Smooth muscle cell (in vitro differentiated cells): Measurements from ENCODE around the gene SHC1. TPM values are rescaled to one million over a fixed set of nuclear protein-coding genes. Genes with fewer than 3 reads are reported as not detected.
A peak's percentile ranks its signal among the peaks of the same experiment; 100 is the strongest.

Source experiments
- DNase-seq: peaks from one replicate; lab custom pipeline; 2025; ENCODE audit not compliant: unreplicated experiment; lab: John Stamatoyannopoulos, UW
- H2AFZ ChIP-seq: fragments of 200-600 bp; sonication (generic); 2 replicates; pipeline ENCODE4 v1.6.0; 2016; ENCODE audit warnings: antibody characterized with exemption, low read depth, mild to moderate bottlenecking
- H3F3A ChIP-seq: fragments of 200-600 bp; sonication (generic); 2 replicates; pipeline ENCODE4 v1.6.0; 2017; ENCODE audit warnings: antibody characterized with exemption, low read depth
- H3K27ac ChIP-seq: fragments of 200-600 bp; sonication (generic); 2 replicates; pipeline ENCODE4 v1.5.1; 2016; ENCODE audit warnings: low read depth, mild to moderate bottlenecking
- H3K27me3 ChIP-seq: fragments of 200-600 bp; sonication (generic); 2 replicates; pipeline ENCODE4 v1.6.1; 2016; ENCODE audit warnings: low read depth, mild to moderate bottlenecking
- H3K36me3 ChIP-seq: fragments of 200-600 bp; sonication (generic); 2 replicates; pipeline ENCODE4 v1.5.1; 2016; ENCODE audit warnings: low read depth
- H3K4me1 ChIP-seq: fragments of 200-600 bp; sonication (generic); 2 replicates; pipeline ENCODE4 v1.5.1; 2016; ENCODE audit warnings: low read depth
- H3K4me2 ChIP-seq: fragments of 200-600 bp; sonication (generic); 2 replicates; pipeline ENCODE4 v1.6.0; 2016; ENCODE audit warnings: mild to moderate bottlenecking
- H3K4me3 ChIP-seq: fragments of 200-600 bp; sonication (generic); 2 replicates; pipeline ENCODE4 v1.5.1; 2016; ENCODE audit warnings: mild to moderate bottlenecking
- H3K79me2 ChIP-seq: fragments of 200-600 bp; sonication (generic); 2 replicates; pipeline ENCODE4 v1.6.0; 2016; ENCODE audit warnings: low read depth, mild to moderate bottlenecking
- H3K9ac ChIP-seq: fragments of 200-600 bp; sonication (generic); 2 replicates; pipeline ENCODE4 v1.6.0; 2016; ENCODE audit warnings: low read depth
- H3K9me3 ChIP-seq: fragments of 200-600 bp; sonication (generic); replicated peaks from 2 replicates; pipeline ENCODE4 v1.5.1; 2016; ENCODE audit warnings: low read depth
- H4K20me1 ChIP-seq: fragments of 200-600 bp; sonication (generic); 2 replicates; pipeline ENCODE4 v1.6.0; 2016; ENCODE audit warnings: low read depth
- CTCF ChIP-seq: fragments of 200-600 bp; sonication (generic); IDR thresholded peaks from 2 replicates; pipeline ENCODE4 v1.5.1; 2017; ENCODE audit warnings: borderline replicate concordance, mild to moderate bottlenecking, antibody characterized with exemption; ENCODE audit not compliant: insufficient read depth, poor library complexity, severe bottlenecking
- WGBS: methylation state at CpG from one replicate; pipeline ENCODE4 v1.1.7; 2016; ENCODE audit warnings: low lambda C conversion rate; 5-methylcytosine and 5-hydroxymethylcytosine counted together
- polyA plus RNA-seq: library from polyadenylated mRNA; unstranded; fragments of >200 nt; fragmentation: Nextera tagmentation; extraction: Ambion mirVana; gene quantifications from 2 replicates; pipeline ENCODE4 v1.2.1, GENCODE V29; 2016
- total RNA-seq: library from RNA; depleted of rRNA; stranded (reverse); fragments of >200 nt; gene quantifications from 2 replicates; pipeline ENCODE4 v1.2.3, GENCODE V29; 2014

SHC1 gene
- total and polyA plus RNA-seq, 2 experiments from 2014 or later = 207 to 249 TPM

DNA sequence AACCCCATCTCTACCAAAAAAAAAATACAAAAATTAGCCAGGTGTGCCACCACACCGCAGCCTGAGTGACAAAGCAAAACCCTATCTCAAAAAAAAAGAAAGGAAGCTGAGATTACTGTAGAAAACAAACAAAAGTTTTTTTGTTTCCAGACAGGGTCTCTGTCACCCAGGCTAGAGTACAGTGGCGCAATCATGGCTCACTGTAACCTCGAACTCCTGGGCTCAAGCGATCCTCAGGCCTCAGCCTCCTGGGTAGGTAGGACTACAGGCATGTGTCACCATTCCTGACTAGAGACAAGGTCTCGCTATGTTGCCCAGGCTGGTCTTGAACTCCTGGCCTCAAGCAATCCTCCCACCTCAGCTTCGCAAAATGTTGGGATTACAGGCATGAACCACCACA is 6.2 kb downstream of the SHC1 start:
- no peak overlapping the region for H3K27ac ChIP-seq
- 97% methylated on average over 6 of the region's 6 CpGs for WGBS
- H3K9ac ChIP-seq = no peak overlapping the region

GRCh38 chr1:154963643-154964042 is 6.9 kb downstream of the SHC1 start:
- WGBS = 92% methylated on average over 8 of the region's 8 CpGs
- peaks cover 31% of the 10 kb centered on the region for H3K79me2 ChIP-seq
- no peak overlapping the region for H3K9ac ChIP-seq

More for the DNA sequence above, 6.2 kb downstream of the SHC1 start:
- peaks cover 38% of the 10 kb centered on the region for H3K79me2 ChIP-seq
- peaks cover 5% of the 10 kb centered on the region for H3K36me3 ChIP-seq
- peaks cover 29% of the 10 kb centered on the region for H3F3A ChIP-seq
- DNase-seq = no peak
- no peak overlapping the region for H3K4me3 ChIP-seq
- peaks cover 35% of the 10 kb centered on the region for H4K20me1 ChIP-seq
- peaks cover 26% of the 10 kb centered on the region for H3K4me1 ChIP-seq
- no peak overlapping the region for H2AFZ ChIP-seq
- no peak for TF ChIP-seq CTCF
- no peaks in the 10 kb centered on the region for H3K27me3 ChIP-seq
- no peaks in the 10 kb centered on the region for H3K9me3 ChIP-seq
- no peak overlapping the region for H3K4me2 ChIP-seq

GRCh38 chr1:154962795-154963330 is 7.7 kb downstream of the SHC1 start:
- Histone ChIP-seq H3K4me1 (peaks cover 16% of the 10 kb centered on the region), H3K36me3 (peaks cover 5% of the 10 kb centered on the region), H4K20me1 (peaks cover 20% of the 10 kb centered on the region), H3F3A (peaks cover 29% of the 10 kb centered on the region), H3K9me3 (no peaks in the 10 kb centered on the region), H3K27me3 (no peaks in the 10 kb centered on the region), H2AFZ (no peak overlapping the region), H3K4me2 (peak overlapping the region; percentile 95), H3K27ac (peak overlapping the region; percentile 85), H3K9ac (peak overlapping the region; percentile 83), H3K79me2 (peaks cover 24% of the 10 kb centered on the region), H3K4me3 (peak overlapping the region; percentile 82)
- 86% methylated on average over 6 of the region's 6 CpGs for WGBS
- TF ChIP-seq CTCF = no peak
- no peak for DNase-seq

More at GRCh38 chr1:154963643-154964042, 6.9 kb downstream of the SHC1 start:
- Histone ChIP-seq H3K4me3 (no peak overlapping the region), H3F3A (peaks cover 29% of the 10 kb centered on the region), H3K27me3 (no peaks in the 10 kb centered on the region), H3K36me3 (peaks cover 5% of the 10 kb centered on the region), H3K9me3 (no peaks in the 10 kb centered on the region), H3K4me1 (peaks cover 18% of the 10 kb centered on the region), H3K4me2 (no peak overlapping the region), H4K20me1 (peaks cover 28% of the 10 kb centered on the region), H3K27ac (peak overlapping the region; percentile 85), H2AFZ (no peak overlapping the region)
- TF ChIP-seq CTCF = no peak
- DNase-seq = no peak
